ENCODE measurements around the gene MIPEP.
"Not testable (repeated sequence)": the region's sequence is repeated elsewhere in the genome, so short reads cannot be mapped to it uniquely, and the experiment has no call there.

Gene MIPEP

DNA sequence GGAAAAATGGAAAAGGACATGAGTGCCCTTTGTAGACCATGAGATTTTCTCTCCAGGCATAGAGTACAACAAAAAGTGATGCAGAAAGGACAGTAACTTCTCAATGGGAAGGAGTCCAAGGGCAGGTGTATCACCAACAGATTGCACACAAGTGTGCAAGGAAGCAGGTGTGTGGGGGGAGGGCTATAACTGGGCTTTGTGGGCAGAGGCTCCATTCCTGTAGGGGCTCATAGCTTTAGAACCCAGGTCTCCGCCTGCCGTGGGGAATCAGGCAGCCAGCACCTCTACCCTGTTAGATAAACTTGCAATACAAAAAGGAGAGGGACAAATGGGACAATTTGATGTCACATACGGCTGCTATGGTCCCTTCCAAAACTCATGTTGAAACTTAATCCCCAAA, 119.8 kb downstream of the MIPEP start:
- TF ChIP-seq, protein P1, sequence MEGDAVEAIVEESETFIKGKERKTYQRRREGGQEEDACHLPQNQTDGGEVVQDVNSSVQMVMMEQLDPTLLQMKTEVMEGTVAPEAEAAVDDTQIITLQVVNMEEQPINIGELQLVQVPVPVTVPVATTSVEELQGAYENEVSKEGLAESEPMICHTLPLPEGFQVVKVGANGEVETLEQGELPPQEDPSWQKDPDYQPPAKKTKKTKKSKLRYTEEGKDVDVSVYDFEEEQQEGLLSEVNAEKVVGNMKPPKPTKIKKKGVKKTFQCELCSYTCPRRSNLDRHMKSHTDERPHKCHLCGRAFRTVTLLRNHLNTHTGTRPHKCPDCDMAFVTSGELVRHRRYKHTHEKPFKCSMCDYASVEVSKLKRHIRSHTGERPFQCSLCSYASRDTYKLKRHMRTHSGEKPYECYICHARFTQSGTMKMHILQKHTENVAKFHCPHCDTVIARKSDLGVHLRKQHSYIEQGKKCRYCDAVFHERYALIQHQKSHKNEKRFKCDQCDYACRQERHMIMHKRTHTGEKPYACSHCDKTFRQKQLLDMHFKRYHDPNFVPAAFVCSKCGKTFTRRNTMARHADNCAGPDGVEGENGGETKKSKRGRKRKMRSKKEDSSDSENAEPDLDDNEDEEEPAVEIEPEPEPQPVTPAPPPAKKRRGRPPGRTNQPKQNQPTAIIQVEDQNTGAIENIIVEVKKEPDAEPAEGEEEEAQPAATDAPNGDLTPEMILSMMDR (IDR thresholded peaks at IDR 0.05): no peak
- Mint-ChIP-seq H3K4me1 (peaks cover 41% of the 10 kb centered on the region), H3K36me3 (ENCODE audit: low read depth) (peaks cover 4% of the 10 kb centered on the region), H3K9me3 (no peaks in the 10 kb centered on the region), H3K4me3 (no peak overlapping the region), H3K27me3 (ENCODE audit: low read depth, poor library complexity) (no peaks in the 10 kb centered on the region), H3K27ac (peak overlapping the region; percentile 51)
- no peak for DNase-seq

DNA sequence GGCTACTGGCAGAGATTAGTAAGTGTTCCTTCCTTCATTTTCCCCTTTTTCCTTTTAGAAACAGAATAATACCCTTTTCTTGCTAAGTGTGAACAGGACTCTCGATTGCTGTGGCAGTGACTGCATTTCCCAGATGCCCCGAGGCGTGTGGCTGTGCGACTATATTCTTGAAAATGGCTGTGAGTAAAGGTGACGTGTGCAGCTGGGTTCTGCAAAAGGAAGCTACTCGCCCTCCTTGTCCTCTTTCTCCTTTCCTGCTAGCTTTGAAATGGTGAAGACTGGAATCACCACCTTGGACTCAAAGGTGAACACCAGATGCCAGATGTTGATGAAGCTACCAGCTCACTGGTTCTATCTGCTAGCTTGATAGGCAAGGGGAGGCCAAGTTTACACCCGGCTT, 121.4 kb downstream of the MIPEP start:
- H3K27me3 Mint-ChIP-seq (ENCODE audit: low read depth, poor library complexity): no peaks in the 10 kb centered on the region
- H3K27ac Mint-ChIP-seq: peak overlapping the region; percentile 25
- peaks cover 53% of the 10 kb centered on the region for H3K4me1 Mint-ChIP-seq
- peaks cover 4% of the 10 kb centered on the region for H3K36me3 Mint-ChIP-seq (ENCODE audit: low read depth)
- H3K9me3 Mint-ChIP-seq: no peaks in the 10 kb centered on the region
- H3K4me3 Mint-ChIP-seq: no peak overlapping the region
- TF ChIP-seq, protein P1 (IDR thresholded peaks at IDR 0.05): no peak
- DNase-seq: no peak

DNA sequence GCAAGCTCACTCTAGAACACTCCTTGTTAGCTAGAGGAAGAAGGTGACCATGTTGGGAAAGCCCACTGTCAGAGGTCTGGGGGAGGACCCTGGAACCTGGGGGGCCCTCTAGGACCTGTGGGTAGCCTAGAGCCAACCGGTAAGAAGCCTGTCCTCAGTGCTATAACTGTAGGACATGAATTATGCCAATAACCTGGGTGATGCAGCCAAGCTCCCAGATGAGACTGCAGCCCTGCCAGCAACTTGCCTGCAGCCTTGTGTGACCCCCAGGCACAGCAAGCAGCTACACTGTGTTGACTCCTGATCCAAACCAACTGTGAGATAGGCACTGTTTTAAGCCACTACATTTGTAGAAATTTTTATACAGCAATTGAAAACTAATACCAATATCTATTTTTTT, 122.3 kb downstream of the MIPEP start:
- no peaks in the 10 kb centered on the region for H3K27me3 Mint-ChIP-seq (ENCODE audit: low read depth, poor library complexity)
- no peak for DNase-seq
- peaks cover 59% of the 10 kb centered on the region for H3K4me1 Mint-ChIP-seq
- peaks cover 4% of the 10 kb centered on the region for H3K36me3 Mint-ChIP-seq (ENCODE audit: low read depth)
- H3K9me3 Mint-ChIP-seq: no peaks in the 10 kb centered on the region
- H3K27ac Mint-ChIP-seq: no peak overlapping the region
- TF ChIP-seq, protein P1 (IDR thresholded peaks at IDR 0.05): no peak
- no peak overlapping the region for H3K4me3 Mint-ChIP-seq

DNA sequence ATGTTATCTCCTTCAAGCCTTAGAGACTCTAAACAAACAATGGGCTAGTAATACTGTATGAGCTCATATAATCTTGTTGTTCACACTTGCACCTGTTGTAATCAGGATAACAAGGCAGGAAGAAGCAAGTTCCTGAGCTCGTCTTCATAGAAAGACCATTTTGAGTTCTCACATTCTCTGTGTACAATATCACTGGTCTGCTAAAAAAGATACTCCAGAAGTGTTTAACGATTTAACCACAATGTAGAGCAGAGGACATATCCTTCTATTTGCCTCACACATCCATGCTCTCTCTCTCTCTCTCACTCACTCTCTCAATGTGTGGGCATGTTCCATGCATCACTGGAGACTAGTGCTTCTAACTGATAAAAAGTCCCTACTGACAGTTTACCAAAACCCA, 122.9 kb downstream of the MIPEP start:
- H3K27me3 Mint-ChIP-seq (ENCODE audit: low read depth, poor library complexity): peaks cover 3% of the 10 kb centered on the region
- no peak for DNase-seq
- TF ChIP-seq, protein P1 (IDR thresholded peaks at IDR 0.05): no peak
- peaks cover 4% of the 10 kb centered on the region for H3K36me3 Mint-ChIP-seq (ENCODE audit: low read depth)
- H3K27ac Mint-ChIP-seq: peak overlapping the region; percentile 37
- H3K4me1 Mint-ChIP-seq: peaks cover 60% of the 10 kb centered on the region
- no peaks in the 10 kb centered on the region for H3K9me3 Mint-ChIP-seq
- no peak overlapping the region for H3K4me3 Mint-ChIP-seq

DNA sequence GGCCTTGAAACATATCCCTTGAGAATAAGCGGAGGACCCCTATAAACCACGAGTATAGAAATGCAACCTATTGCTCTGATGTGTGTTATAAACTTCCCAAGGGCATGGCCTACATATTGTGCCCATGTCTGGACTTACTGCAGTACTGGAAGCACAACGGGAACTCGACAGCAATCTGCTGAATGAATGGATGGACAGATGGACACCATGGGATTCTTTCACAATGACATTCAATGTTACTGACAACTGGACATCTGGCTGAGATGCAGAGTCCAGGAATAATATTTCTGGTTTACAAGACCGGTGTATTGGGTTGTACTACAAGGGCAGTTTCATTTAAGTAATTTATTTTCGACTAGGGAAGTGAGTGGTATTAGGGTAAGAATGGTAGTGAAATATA, 123.7 kb downstream of the MIPEP start:
- no peak for DNase-seq
- Mint-ChIP-seq H3K9me3 (no peaks in the 10 kb centered on the region), H3K27ac (no peak overlapping the region)

DNA sequence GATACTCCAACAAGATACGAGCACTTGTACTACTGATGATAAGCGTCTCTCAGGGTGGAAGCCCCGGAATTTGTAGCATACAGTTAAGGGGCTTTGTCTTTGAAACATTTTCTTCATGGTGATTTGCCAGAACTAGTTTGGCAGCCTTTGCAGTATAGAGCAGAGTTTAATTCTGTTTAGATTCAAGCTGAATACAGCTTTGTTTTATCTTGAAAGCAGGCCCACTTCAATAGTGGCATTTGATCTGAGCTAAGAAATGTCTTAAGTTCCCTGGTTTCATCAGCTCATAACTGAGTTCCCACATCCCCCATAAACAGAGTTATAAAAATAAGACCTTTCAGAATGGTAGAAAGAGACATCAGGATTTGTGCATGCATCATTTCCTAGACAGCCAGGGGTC, 125.9 kb downstream of the MIPEP start:
- Mint-ChIP-seq H3K27me3 (ENCODE audit: low read depth, poor library complexity) (peaks cover 3% of the 10 kb centered on the region), H3K4me3 (no peak overlapping the region), H3K27ac (no peak overlapping the region), H3K4me1 (peaks cover 40% of the 10 kb centered on the region), H3K36me3 (ENCODE audit: low read depth) (peaks cover 8% of the 10 kb centered on the region), H3K9me3 (no peaks in the 10 kb centered on the region)
- DNase-seq: no peak
- TF ChIP-seq, protein P1 (IDR thresholded peaks at IDR 0.05): no peak

More for the DNA sequence above, 123.7 kb downstream of the MIPEP start:
- Mint-ChIP-seq H3K4me1 (peaks cover 57% of the 10 kb centered on the region), H3K4me3 (no peak overlapping the region), H3K36me3 (ENCODE audit: low read depth) (peaks cover 4% of the 10 kb centered on the region), H3K27me3 (ENCODE audit: low read depth, poor library complexity) (peaks cover 3% of the 10 kb centered on the region)
- TF ChIP-seq, protein P1 (IDR thresholded peaks at IDR 0.05): no peak

DNA sequence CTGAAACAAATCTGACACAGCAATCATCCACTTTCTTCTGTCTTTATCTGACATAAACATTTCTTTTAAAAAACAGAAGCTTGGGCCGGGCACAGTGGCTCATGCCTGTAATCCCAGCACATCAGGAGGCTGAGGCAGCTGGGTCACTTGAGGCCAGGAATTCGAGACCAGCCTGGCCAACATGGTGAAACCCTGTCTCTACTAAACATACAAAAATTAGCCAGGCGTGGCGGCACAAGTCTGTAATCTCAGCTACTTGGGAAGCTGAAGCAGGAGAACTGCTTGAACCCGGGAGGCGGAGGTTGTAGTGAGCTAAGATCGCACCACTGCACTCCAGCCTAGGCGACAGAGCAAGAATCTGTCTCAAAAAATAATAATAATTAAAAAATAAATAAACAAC, 127.4 kb downstream of the MIPEP start:
- not testable (repeated sequence) for DNase-seq; H3K4me3 Mint-ChIP-seq; H3K36me3 Mint-ChIP-seq (ENCODE audit: low read depth); H3K27me3 Mint-ChIP-seq (ENCODE audit: low read depth, poor library complexity); H3K9me3 Mint-ChIP-seq; H3K27ac Mint-ChIP-seq
- H3K4me1 Mint-ChIP-seq: peaks cover 48% of the 10 kb centered on the region

Data from nephron progenitor cell (in vitro differentiated cells).